Vagina (tissue), 2 donors: ENCODE measurements around the gene MEGF6. TPM values are rescaled to one million over a fixed set of nuclear protein-coding genes. Genes with fewer than 3 reads are reported as not detected.
A peak's percentile ranks its signal among the peaks of the same experiment; 100 is the strongest.

Experiments used
- DNase-seq, 2 donors: peaks; one replicate each; pipeline ENCODE4 v3.0.0-alpha.2; 2017; ENCODE audit errors: extremely low spot score in 2 of 2
- H3K27ac ChIP-seq: fragments of 200-600 bp; sonication (generic); one replicate; pipeline ENCODE4 v1.5.1; 2019
- H3K27me3 ChIP-seq: fragments of 200-600 bp; sonication (generic); one replicate; pipeline ENCODE4 v1.5.1; 2019
- H3K36me3 ChIP-seq, 2 donors: fragments of 200-600 bp; sonication (generic); one replicate each; pipeline ENCODE4 v1.5.1; 2017 to 2019
- H3K4me1 ChIP-seq: fragments of 200-600 bp; sonication (generic); one replicate; pipeline ENCODE4 v1.5.1; 2019
- H3K4me3 ChIP-seq, 2 donors: fragments of 200-600 bp; sonication (generic); 1 replicate in 1 of 2; 2 replicates in 1 of 2; pipeline ENCODE4 v1.5.1; 2016 to 2019
- H3K9me3 ChIP-seq: fragments of 200-600 bp; sonication (generic); one replicate; pipeline ENCODE4 v1.5.1; 2019
- CTCF ChIP-seq, 3 experiments: fragments of 450-650 bp in 2 of 3; fragments of 200-600 bp in 1 of 3; sonication (generic) in 1 of 3; IDR thresholded peaks; one replicate each; pipeline ENCODE4 v1.5.1; 2017 to 2019; ENCODE audit warnings: antibody characterized with exemption in 3 of 3, mild to moderate bottlenecking in 2 of 3, moderate library complexity in 2 of 3
- POLR2A ChIP-seq, 2 donors: fragments of 450-650 bp; IDR thresholded peaks; one replicate each; pipeline ENCODE4 v1.6.1; 2017; ENCODE audit warnings: antibody characterized with exemption in 2 of 2, mild to moderate bottlenecking in 2 of 2, moderate library complexity in 2 of 2
- POLR2AphosphoS5 ChIP-seq, 2 donors: sonication (generic); formaldehyde crosslinking; IDR thresholded peaks; one replicate each; pipeline ENCODE4 v1.9.0; 2017; ENCODE audit warnings: antibody characterized with exemption in 2 of 2, mild to moderate bottlenecking in 2 of 2, low read depth in 1 of 2; ENCODE audit not compliant: insufficient read depth in 1 of 2
- intact Hi-C: fragments of 100-400 bp; cut with DNase I; formaldehyde crosslinking; loops from one replicate; pipeline ENCODE4 v1.15.1; 2023
- total RNA-seq: library from RNA; depleted of rRNA; stranded (reverse); fragments of >200 nt; gene quantifications from one replicate; pipeline ENCODE4 v1.2.3, GENCODE V29; 2016

Gene MEGF6
- total RNA-seq, 1 donor from 2014 or later = 37.6 TPM

- intact Hi-C loops = no loop called here
- H3K4me3 ChIP-seq = no peak overlapping the region
- peaks cover 21% of the 10 kb centered on the region for H3K4me1 ChIP-seq
- H3K9me3 ChIP-seq = no peaks in the 10 kb centered on the region
- H3K36me3 ChIP-seq = no peaks in the 10 kb centered on the region
- DNase-seq = no peak
- peak overlapping the region; percentile 81 for H3K27ac ChIP-seq
- no peaks in the 10 kb centered on the region for H3K27me3 ChIP-seq
- no peak for TF ChIP-seq POLR2AphosphoS5 (IDR thresholded peaks at IDR 0.05; ENCODE audit: insufficient read depth in 1 of 2, low read depth in 1 of 2)
- TF ChIP-seq CTCF (IDR thresholded peaks at IDR 0.05) = no peak
- TF ChIP-seq POLR2A (IDR thresholded peaks at IDR 0.05) = no peak
Observed at GRCh38 chr1:3504822-3505153, 106.5 kb downstream of the MEGF6 start.

- no peak for DNase-seq
- TF ChIP-seq CTCF (IDR thresholded peaks at IDR 0.05) (no peak), POLR2AphosphoS5 (IDR thresholded peaks at IDR 0.05; ENCODE audit: insufficient read depth in 1 of 2, low read depth in 1 of 2) (peak; percentile 73 to 92)
- Histone ChIP-seq H3K4me3 (no peak overlapping the region), H3K27me3 (no peaks in the 10 kb centered on the region), H3K4me1 (peaks cover 21% of the 10 kb centered on the region), H3K36me3 (no peaks in the 10 kb centered on the region), H3K27ac (peak overlapping the region; percentile 81), H3K9me3 (no peaks in the 10 kb centered on the region)
- intact Hi-C loops = no loop called here
Observed at GRCh38 chr1:3504151-3504821, 107.0 kb downstream of the MEGF6 start.

GRCh38 chr1:3503525-3503886 lies 107.8 kb downstream of the MEGF6 start:
- Histone ChIP-seq H3K9me3 (no peaks in the 10 kb centered on the region), H3K4me3 (no peak overlapping the region), H3K27me3 (no peaks in the 10 kb centered on the region), H3K4me1 (peaks cover 21% of the 10 kb centered on the region), H3K36me3 (no peaks in the 10 kb centered on the region), H3K27ac (peak overlapping the region; percentile 64)
- TF ChIP-seq POLR2A (IDR thresholded peaks at IDR 0.05) (no peak), POLR2AphosphoS5 (IDR thresholded peaks at IDR 0.05; ENCODE audit: insufficient read depth in 1 of 2, low read depth in 1 of 2) (no peak), CTCF (IDR thresholded peaks at IDR 0.05) (no peak)
- no peak for DNase-seq
- intact Hi-C loops = no loop called here

- Histone ChIP-seq H3K4me3 (no peak overlapping the region), H3K27me3 (no peaks in the 10 kb centered on the region), H3K27ac (peak overlapping the region; percentile 13), H3K4me1 (peaks cover 21% of the 10 kb centered on the region), H3K36me3 (no peaks in the 10 kb centered on the region), H3K9me3 (no peaks in the 10 kb centered on the region)
- DNase-seq = no peak
- intact Hi-C loops = no loop called here
- TF ChIP-seq POLR2A (IDR thresholded peaks at IDR 0.05) = no peak
- no peak for TF ChIP-seq POLR2AphosphoS5 (IDR thresholded peaks at IDR 0.05; ENCODE audit: insufficient read depth in 1 of 2, low read depth in 1 of 2)
Observed at GRCh38 chr1:3502641-3503524, 108.4 kb downstream of the MEGF6 start.

- peak; percentile 99 to 100 for DNase-seq
- TF ChIP-seq POLR2AphosphoS5 (IDR thresholded peaks at IDR 0.05; ENCODE audit: insufficient read depth in 1 of 2, low read depth in 1 of 2) (no peak), POLR2A (IDR thresholded peaks at IDR 0.05) (no peak), CTCF (IDR thresholded peaks at IDR 0.05) (no peak)
- H3K27me3 ChIP-seq = no peaks in the 10 kb centered on the region
- intact Hi-C loops = no loop called here
- H3K36me3 ChIP-seq = no peaks in the 10 kb centered on the region
- no peaks in the 10 kb centered on the region for H3K9me3 ChIP-seq
- peaks cover 21% of the 10 kb centered on the region for H3K4me1 ChIP-seq
- no peak overlapping the region for H3K4me3 ChIP-seq
- H3K27ac ChIP-seq = no peak overlapping the region
Observed at GRCh38 chr1:3501856-3502640, 109.3 kb downstream of the MEGF6 start.
